MM.1S (cell line): Measurements from ENCODE around the gene MNX1.

Experiments
- EZH2 ChIP-seq: fragments of 300-600 bp; sonication (generic); optimal IDR thresholded peaks from 2 replicates; pipeline ENCODE3; 2017; ENCODE audit warnings: low read depth, mild to moderate bottlenecking, antibody characterized with exemption, low read length, mixed read lengths
- EZH2phosphoT487 ChIP-seq: fragments of 300-600 bp; sonication (generic); IDR thresholded peaks from 2 replicates; pipeline ENCODE4 v1.6.1; 2018; ENCODE audit warnings: antibody characterized with exemption, low read length
- TF ChIP-seq, protein P1 (sequence below): fragments of 300-600 bp; sonication (generic); IDR thresholded peaks from 2 replicates; pipeline ENCODE4 v1.5.1; 2016; ENCODE audit warnings: antibody characterized with exemption, low read length, mixed read lengths

- TF ChIP-seq, protein P1, sequence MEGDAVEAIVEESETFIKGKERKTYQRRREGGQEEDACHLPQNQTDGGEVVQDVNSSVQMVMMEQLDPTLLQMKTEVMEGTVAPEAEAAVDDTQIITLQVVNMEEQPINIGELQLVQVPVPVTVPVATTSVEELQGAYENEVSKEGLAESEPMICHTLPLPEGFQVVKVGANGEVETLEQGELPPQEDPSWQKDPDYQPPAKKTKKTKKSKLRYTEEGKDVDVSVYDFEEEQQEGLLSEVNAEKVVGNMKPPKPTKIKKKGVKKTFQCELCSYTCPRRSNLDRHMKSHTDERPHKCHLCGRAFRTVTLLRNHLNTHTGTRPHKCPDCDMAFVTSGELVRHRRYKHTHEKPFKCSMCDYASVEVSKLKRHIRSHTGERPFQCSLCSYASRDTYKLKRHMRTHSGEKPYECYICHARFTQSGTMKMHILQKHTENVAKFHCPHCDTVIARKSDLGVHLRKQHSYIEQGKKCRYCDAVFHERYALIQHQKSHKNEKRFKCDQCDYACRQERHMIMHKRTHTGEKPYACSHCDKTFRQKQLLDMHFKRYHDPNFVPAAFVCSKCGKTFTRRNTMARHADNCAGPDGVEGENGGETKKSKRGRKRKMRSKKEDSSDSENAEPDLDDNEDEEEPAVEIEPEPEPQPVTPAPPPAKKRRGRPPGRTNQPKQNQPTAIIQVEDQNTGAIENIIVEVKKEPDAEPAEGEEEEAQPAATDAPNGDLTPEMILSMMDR = no peak
- no peak for TF ChIP-seq EZH2
- TF ChIP-seq EZH2phosphoT487 = no peak
These were observed 45.5 kb downstream of the MNX1 start for GRCh38 chr7:156964971-156965370.
